GM18907 (cell line): Measurements from ENCODE around the gene CCDC88C.

Experiments
- ATAC-seq: cut with Tn5 transposase; IDR thresholded peaks from one replicate; pipeline ENCODE4 v1.9.1; 2021; ENCODE audit warnings: mild to moderate bottlenecking, moderate library complexity; ENCODE audit not compliant: unreplicated experiment

Gene CCDC88C

DNA sequence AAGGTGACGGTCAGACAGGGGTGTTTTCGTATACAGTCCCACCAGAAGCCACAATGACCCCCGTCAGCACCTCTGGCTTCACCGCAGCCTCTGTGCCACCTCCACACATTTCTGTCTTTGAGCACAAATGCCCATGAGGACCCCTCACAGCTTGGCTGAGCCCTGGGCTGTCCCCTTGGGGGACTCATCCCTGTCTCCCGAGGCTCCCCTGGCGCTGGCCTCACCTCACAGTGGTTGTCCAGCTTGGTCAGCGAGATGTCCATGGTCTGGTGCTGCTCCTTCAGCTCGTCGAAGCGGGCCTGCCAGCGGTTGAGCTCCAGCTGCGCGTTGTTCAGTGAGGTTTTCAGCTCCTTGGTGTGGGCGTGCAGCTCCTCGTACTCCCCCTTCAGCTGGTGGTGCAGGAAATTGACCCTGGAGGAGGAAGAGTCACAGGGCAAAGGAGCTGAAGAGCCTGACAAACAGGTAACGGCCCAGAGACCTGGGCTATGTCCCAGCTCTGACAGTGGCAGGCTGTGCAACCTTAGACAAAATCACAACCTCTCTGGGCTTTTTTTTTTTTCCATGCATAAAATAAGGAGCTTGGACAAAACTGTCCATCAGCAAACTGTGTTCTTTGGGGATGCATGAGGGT is 120.4 kb downstream of the CCDC88C start:
- ATAC-seq, result no peak

- no peak for ATAC-seq
Observed at GRCh38 chr14:91295851-91296796, 121.5 kb downstream of the CCDC88C start.

DNA sequence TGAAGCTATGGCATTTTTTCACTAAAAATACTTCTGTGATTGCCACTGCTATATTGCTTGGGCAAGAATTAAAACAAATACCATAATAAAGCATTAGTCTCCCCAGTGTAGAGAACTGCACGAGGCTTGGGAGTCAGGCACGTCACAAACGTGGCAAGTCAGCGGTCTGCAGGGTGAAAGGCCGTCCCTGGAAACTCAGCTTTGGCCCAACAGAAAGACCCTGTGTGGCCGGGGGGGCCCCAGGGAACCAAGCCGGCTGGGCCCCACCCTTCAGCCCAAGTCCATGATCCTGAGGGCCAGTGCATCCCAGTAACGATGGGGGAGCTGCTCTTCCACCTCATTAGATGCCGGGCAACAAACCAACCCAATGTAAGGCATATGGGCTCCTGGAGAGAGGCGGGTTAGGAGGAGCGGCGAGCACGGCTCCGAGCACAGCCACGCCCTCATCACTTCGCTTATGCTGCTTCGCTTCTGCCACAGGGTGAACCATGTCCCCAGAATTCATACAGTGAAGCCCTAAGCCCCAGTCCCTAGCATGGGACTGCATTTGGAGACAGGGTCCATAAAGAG is 122.3 kb downstream of the CCDC88C start:
- ATAC-seq, result no peak

- ATAC-seq, result no peak
Observed at GRCh38 chr14:91294153-91294552, 123.5 kb downstream of the CCDC88C start.

DNA sequence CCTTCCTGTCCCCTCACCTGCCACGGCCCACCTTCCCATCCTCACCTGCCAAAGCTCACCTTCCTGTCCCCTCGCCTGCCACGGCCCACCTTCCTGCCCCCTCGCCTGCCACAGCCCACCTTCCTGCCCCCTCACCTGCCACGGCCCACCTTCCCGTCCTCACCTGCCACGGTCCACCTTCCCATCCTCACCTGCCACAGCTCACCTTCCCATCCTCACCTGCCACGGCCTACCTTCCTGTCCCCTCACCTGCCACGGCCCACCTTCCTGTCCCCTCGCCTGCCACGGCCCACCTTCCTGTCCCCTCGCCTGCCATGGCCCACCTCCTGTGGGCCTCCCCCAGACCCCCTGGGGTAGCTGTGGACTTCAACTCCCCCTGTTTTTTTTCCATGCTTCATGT is 124.3 kb downstream of the CCDC88C start:
- no peak for ATAC-seq

- ATAC-seq, result no peak
Observed at GRCh38 chr14:91292491-91292890, 125.1 kb downstream of the CCDC88C start.

GRCh38 chr14:91291786-91292405 is 125.7 kb downstream of the CCDC88C start:
- ATAC-seq, result no peak

- no peak for ATAC-seq
Observed at GRCh38 chr14:91290986-91291385, 126.6 kb downstream of the CCDC88C start.

DNA sequence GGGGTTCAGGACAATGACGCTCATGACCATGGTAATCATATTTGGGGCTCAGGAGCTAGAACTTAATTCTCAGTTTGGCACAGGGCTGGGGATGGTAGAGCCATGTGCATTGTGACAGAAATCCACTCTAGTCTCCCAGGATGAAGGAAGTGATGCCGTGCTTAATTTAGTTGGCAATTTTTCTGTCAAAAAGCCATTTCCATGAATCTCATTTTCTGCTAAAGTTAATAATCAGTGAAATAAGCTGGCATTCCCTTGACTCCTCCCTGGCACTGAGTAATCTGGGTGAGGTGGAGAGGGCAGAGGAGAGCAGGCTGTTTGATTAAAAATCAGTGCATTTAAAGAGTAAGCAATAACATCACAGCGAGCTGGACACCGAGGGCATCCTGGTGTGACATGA is 128.2 kb downstream of the CCDC88C start:
- ATAC-seq, result no peak

GRCh38 chr14:91288876-91289275 is 128.7 kb downstream of the CCDC88C start:
- ATAC-seq, result no peak

DNA sequence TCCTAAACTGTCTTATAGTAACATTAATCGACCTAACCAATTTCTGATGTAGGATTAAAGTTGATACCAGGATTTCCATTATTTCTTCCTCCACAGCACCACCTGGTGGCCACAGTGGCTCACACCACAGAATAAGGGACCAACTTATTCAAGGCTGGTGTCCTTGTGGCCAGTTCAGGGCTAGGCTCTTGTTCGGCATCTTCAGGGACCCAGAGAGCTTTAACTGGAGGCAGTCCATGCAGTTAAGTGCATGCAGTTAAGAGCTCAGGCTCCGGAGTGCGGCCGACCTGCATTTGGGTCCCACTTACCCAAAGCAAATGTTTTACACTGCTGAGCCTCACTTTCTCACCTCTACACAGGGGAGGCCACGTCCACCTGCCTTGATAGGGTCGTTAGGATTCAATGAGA is 131.1 kb downstream of the CCDC88C start:
- no peak for ATAC-seq

DNA sequence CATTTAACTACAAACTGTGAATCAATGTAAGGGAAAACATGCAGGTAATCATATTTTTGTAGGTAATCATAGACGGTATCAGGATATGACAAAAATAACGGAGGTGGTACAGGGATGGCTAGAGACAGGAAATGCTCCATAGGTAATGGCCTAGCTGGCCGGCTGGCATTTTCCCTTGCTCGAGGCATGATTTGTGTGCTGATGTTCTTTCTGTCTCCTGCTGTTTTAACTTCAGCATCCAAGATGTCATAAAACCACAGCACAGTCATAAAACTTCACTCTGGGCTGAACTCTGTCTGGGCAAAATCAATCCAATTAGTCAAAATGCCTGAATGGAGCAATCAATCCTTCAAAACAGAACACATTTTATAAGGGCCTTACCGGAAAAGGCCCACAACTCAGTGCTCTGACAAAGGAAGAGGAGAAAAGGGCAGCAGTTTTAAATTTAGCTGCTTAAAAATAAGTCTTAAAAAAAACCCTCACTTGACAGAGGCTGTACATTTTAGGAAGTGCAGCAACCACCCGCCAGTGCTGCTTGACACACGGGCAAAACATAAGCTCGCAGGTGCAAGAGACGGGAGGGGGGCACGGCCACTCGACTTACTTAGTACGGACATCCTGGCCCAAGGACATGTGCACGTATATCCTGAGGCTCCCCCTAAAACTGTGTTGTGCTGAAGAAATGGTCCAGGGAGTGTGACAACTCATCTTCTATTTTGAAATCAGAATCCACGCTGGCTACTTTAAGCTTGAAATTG is 132.7 kb downstream of the CCDC88C start:
- no peak for ATAC-seq

DNA sequence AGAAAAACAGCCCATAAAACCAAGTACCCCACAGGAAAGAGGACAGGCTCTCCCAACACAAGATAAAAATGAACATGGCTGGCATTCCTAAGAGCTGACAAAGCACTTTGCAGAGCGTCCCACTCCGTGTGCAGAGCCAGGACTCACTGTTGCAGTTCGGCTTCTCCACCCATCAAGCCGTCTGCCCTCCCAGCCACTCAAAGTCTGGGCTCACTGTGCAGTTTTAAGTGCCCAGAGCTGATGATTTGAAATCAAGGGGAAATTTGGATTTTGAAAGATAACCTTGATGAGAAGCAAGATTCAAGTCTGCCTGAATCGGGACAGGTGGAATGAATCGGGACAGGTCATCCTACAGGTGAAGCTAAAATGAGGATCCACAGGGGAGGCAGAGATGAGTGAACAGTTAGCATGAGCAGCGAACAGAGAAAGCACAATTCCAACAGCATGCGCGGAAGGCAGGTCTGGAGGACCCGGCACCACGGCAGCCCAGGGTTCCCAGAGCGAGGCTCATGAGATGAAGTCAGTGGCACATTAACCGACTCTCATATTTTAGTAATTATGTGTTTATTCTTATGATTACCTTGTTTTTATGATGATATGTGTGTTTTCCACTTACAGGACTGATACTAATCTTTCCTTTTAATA is 133.4 kb downstream of the CCDC88C start:
- no peak for ATAC-seq

GRCh38 chr14:91283666-91284065 is 134.0 kb downstream of the CCDC88C start:
- no peak for ATAC-seq

DNA sequence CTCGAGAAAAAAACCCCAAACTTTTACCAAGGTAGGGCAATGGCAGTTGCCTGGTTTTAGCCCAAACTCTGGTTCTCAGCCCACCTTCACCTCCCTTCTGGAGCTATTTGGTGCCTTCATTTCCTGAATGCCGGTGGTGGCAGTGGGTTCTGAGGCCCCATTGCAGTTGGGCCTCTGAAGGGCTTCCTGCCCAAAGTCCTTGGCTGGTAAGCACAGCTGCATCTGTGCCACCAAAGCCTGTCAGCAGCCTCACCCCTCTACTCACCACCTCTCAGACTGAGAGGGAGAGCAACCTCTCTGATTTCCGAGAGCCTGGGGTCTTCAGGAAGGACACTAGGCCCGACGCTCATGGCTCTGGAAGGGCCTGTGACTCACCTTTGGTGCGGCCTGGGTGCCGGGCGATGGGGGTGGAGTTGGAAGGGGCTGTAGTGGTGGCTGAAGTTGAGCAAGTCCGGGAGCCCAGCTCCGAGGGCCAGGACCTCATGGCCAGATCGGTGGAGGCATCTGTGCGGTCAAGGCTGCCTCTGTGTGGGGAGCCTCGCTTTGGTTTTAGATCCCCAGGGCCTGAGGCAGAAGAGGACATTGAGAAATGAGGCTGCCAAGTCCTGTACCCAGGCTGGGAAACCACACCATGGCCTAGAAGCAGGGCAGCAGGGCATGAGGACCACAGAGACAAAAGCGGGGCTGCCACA is 134.5 kb downstream of the CCDC88C start:
- no peak for ATAC-seq

- no peak for ATAC-seq
Observed at GRCh38 chr14:91281346-91281745, 136.3 kb downstream of the CCDC88C start.

- ATAC-seq, result no peak
Observed at GRCh38 chr14:91280129-91280528, 137.5 kb downstream of the CCDC88C start.

GRCh38 chr14:91279354-91279753 is 138.3 kb downstream of the CCDC88C start:
- ATAC-seq, result no peak

DNA sequence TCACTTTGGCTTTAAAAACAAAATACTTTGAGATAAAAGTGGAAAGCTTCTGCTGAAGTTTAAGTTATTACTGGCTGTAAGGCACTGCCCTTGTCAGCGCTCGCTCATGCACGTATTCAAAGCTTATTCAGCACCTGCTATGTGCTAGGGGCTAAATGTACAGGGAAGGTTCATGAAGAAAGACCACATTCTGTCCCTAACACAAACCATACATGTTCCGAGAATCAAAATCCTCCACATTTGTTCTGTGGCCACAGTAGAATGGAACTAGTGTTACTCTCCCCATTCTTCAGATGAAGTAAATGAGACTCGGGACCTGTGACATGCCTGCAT is 139.3 kb downstream of the CCDC88C start:
- ATAC-seq, result no peak
